Vagina (tissue), 2 donors: ENCODE results near the gene METTL21A. TPM values are rescaled to one million over a fixed set of nuclear protein-coding genes. Genes with fewer than 3 reads are reported as not detected.

ENCODE experiments used
- DNase-seq, 2 donors: peaks; one replicate each; pipeline ENCODE4 v3.0.0-alpha.2; 2017; ENCODE audit errors: extremely low spot score in 2 of 2
- H3K27ac ChIP-seq: fragments of 200-600 bp; sonication (generic); one replicate; pipeline ENCODE4 v1.5.1; 2019
- H3K27me3 ChIP-seq: fragments of 200-600 bp; sonication (generic); one replicate; pipeline ENCODE4 v1.5.1; 2019
- H3K36me3 ChIP-seq, 2 donors: fragments of 200-600 bp; sonication (generic); one replicate each; pipeline ENCODE4 v1.5.1; 2017 to 2019
- H3K4me1 ChIP-seq: fragments of 200-600 bp; sonication (generic); one replicate; pipeline ENCODE4 v1.5.1; 2019
- H3K4me3 ChIP-seq, 2 donors: fragments of 200-600 bp; sonication (generic); 1 replicate in 1 of 2; 2 replicates in 1 of 2; pipeline ENCODE4 v1.5.1; 2016 to 2019
- H3K9me3 ChIP-seq: fragments of 200-600 bp; sonication (generic); one replicate; pipeline ENCODE4 v1.5.1; 2019
- CTCF ChIP-seq, 3 experiments: fragments of 450-650 bp in 2 of 3; fragments of 200-600 bp in 1 of 3; sonication (generic) in 1 of 3; IDR thresholded peaks; one replicate each; pipeline ENCODE4 v1.5.1; 2017 to 2019; ENCODE audit warnings: antibody characterized with exemption in 3 of 3, mild to moderate bottlenecking in 2 of 3, moderate library complexity in 2 of 3
- POLR2A ChIP-seq, 2 donors: fragments of 450-650 bp; IDR thresholded peaks; one replicate each; pipeline ENCODE4 v1.6.1; 2017; ENCODE audit warnings: antibody characterized with exemption in 2 of 2, mild to moderate bottlenecking in 2 of 2, moderate library complexity in 2 of 2
- POLR2AphosphoS5 ChIP-seq, 2 donors: sonication (generic); formaldehyde crosslinking; IDR thresholded peaks; one replicate each; pipeline ENCODE4 v1.9.0; 2017; ENCODE audit warnings: antibody characterized with exemption in 2 of 2, mild to moderate bottlenecking in 2 of 2, low read depth in 1 of 2; ENCODE audit not compliant: insufficient read depth in 1 of 2
- intact Hi-C: fragments of 100-400 bp; cut with DNase I; formaldehyde crosslinking; loops from one replicate; pipeline ENCODE4 v1.15.1; 2023
- total RNA-seq: library from RNA; depleted of rRNA; stranded (reverse); fragments of >200 nt; gene quantifications from one replicate; pipeline ENCODE4 v1.2.3, GENCODE V29; 2016

Gene METTL21A
- total RNA-seq, 1 donor from 2014 or later: 7.6 TPM

- Histone ChIP-seq H3K4me1 (no peaks in the 10 kb centered on the region), H3K36me3 (no peaks in the 10 kb centered on the region), H3K9me3 (no peaks in the 10 kb centered on the region), H3K27me3 (no peaks in the 10 kb centered on the region), H3K4me3 (no peak overlapping the region), H3K27ac (no peak overlapping the region)
- TF ChIP-seq POLR2A (IDR thresholded peaks at IDR 0.05) (no peak), POLR2AphosphoS5 (IDR thresholded peaks at IDR 0.05; ENCODE audit: insufficient read depth in 1 of 2, low read depth in 1 of 2) (no peak), CTCF (IDR thresholded peaks at IDR 0.05) (no peak)
- DNase-seq: no peak
- intact Hi-C loops: no loop called here
Observed at GRCh38 chr2:207635468-207636200, 10.4 kb upstream of the METTL21A start.

- no peak for DNase-seq
- Histone ChIP-seq H3K27ac (no peak overlapping the region), H3K36me3 (no peaks in the 10 kb centered on the region), H3K4me1 (no peaks in the 10 kb centered on the region), H3K27me3 (no peaks in the 10 kb centered on the region), H3K9me3 (no peaks in the 10 kb centered on the region), H3K4me3 (no peak overlapping the region)
- intact Hi-C loops: no loop called here
- TF ChIP-seq POLR2A (IDR thresholded peaks at IDR 0.05): no peak
Observed at GRCh38 chr2:207633686-207634085, 8.5 kb upstream of the METTL21A start.

- intact Hi-C loops: no loop called here
- no peak for DNase-seq
- Histone ChIP-seq H3K27me3 (no peaks in the 10 kb centered on the region), H3K4me1 (no peaks in the 10 kb centered on the region), H3K27ac (no peak overlapping the region), H3K4me3 (no peak overlapping the region), H3K9me3 (no peaks in the 10 kb centered on the region), H3K36me3 (no peaks in the 10 kb centered on the region)
- TF ChIP-seq CTCF (IDR thresholded peaks at IDR 0.05): no peak
- TF ChIP-seq POLR2A (IDR thresholded peaks at IDR 0.05): no peak
- no peak for TF ChIP-seq POLR2AphosphoS5 (IDR thresholded peaks at IDR 0.05; ENCODE audit: insufficient read depth in 1 of 2, low read depth in 1 of 2)
Observed at GRCh38 chr2:207632575-207633493, 7.6 kb upstream of the METTL21A start.

GRCh38 chr2:207630491-207630890 is 5.3 kb upstream of the METTL21A start:
- peaks cover 13% of the 10 kb centered on the region for H3K4me1 ChIP-seq
- H3K36me3 ChIP-seq: no peaks in the 10 kb centered on the region
- no peak for DNase-seq
- TF ChIP-seq POLR2A (IDR thresholded peaks at IDR 0.05) (no peak), CTCF (IDR thresholded peaks at IDR 0.05) (no peak), POLR2AphosphoS5 (IDR thresholded peaks at IDR 0.05; ENCODE audit: insufficient read depth in 1 of 2, low read depth in 1 of 2) (no peak)
- H3K4me3 ChIP-seq: no peak overlapping the region
- no peaks in the 10 kb centered on the region for H3K9me3 ChIP-seq
- intact Hi-C loops: no loop called here
- H3K27me3 ChIP-seq: no peaks in the 10 kb centered on the region
- no peak overlapping the region for H3K27ac ChIP-seq

GRCh38 chr2:207629553-207629952 is 4.4 kb upstream of the METTL21A start:
- Histone ChIP-seq H3K4me1 (peaks cover 13% of the 10 kb centered on the region), H3K36me3 (no peaks in the 10 kb centered on the region), H3K4me3 (no peak overlapping the region), H3K27ac (no peak overlapping the region), H3K9me3 (no peaks in the 10 kb centered on the region), H3K27me3 (no peaks in the 10 kb centered on the region)
- intact Hi-C loops: loop anchor here (10.0 kb wide), 2 partner anchors 135 to 635 kb away; partner anchors contain the start of genes FZD5 and PIKFYVE
- no peak for DNase-seq
- TF ChIP-seq POLR2AphosphoS5 (IDR thresholded peaks at IDR 0.05; ENCODE audit: insufficient read depth in 1 of 2, low read depth in 1 of 2): no peak
- TF ChIP-seq POLR2A (IDR thresholded peaks at IDR 0.05): no peak
- no peak for TF ChIP-seq CTCF (IDR thresholded peaks at IDR 0.05)
